ENCODE results near the gene SDF4. TPM values are rescaled to one million over a fixed set of nuclear protein-coding genes. Genes with fewer than 3 reads are reported as not detected.

Gene SDF4
- total RNA-seq, 2 donors from 2014 or later: 120 to 128 TPM

DNA sequence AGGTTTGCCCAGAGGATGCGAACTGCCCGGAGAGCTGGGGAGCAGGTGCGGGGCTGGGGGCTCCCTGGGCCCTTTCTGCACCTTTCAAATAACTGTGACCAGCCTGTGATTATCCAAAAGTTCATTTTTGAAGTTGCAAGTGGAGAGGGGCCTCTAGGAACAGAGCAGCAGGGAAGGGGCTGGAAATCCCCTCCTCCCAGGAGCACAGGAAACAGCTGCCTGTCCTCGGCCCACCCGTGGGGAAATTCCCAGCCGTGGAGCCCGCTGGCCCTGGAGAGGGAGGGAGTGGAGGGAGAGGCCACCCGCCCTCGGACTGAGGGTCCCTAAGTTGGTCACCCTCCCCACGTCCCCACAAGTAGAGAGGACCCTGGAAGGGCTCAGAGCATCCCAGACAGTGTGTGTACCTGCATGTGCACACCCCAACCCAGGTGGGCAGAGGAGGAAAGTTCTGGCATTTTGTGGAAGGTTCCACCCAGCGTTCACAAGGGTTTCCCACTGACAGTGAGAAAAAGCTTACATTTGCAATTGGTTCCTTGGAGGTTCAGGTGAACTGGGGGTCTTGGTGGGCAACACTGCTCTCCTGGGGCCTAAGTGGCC, 16.6 kb downstream of the SDF4 start:
- Histone ChIP-seq H3K9me3 (no peaks in the 10 kb centered on the region), H3K4me1 (peaks cover 0 to 32% of the 10 kb centered on the region in 2 donors), H3K27me3 (no peaks in the 10 kb centered on the region), H3K36me3 (peaks cover 33% of the 10 kb centered on the region), H3K4me3 (no peak overlapping the region), H3K27ac (no peak overlapping the region)
- no peak for DNase-seq (ENCODE audit: low spot score)
- TF ChIP-seq, protein P1, sequence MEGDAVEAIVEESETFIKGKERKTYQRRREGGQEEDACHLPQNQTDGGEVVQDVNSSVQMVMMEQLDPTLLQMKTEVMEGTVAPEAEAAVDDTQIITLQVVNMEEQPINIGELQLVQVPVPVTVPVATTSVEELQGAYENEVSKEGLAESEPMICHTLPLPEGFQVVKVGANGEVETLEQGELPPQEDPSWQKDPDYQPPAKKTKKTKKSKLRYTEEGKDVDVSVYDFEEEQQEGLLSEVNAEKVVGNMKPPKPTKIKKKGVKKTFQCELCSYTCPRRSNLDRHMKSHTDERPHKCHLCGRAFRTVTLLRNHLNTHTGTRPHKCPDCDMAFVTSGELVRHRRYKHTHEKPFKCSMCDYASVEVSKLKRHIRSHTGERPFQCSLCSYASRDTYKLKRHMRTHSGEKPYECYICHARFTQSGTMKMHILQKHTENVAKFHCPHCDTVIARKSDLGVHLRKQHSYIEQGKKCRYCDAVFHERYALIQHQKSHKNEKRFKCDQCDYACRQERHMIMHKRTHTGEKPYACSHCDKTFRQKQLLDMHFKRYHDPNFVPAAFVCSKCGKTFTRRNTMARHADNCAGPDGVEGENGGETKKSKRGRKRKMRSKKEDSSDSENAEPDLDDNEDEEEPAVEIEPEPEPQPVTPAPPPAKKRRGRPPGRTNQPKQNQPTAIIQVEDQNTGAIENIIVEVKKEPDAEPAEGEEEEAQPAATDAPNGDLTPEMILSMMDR (IDR thresholded peaks at IDR 0.05): no peak

DNA sequence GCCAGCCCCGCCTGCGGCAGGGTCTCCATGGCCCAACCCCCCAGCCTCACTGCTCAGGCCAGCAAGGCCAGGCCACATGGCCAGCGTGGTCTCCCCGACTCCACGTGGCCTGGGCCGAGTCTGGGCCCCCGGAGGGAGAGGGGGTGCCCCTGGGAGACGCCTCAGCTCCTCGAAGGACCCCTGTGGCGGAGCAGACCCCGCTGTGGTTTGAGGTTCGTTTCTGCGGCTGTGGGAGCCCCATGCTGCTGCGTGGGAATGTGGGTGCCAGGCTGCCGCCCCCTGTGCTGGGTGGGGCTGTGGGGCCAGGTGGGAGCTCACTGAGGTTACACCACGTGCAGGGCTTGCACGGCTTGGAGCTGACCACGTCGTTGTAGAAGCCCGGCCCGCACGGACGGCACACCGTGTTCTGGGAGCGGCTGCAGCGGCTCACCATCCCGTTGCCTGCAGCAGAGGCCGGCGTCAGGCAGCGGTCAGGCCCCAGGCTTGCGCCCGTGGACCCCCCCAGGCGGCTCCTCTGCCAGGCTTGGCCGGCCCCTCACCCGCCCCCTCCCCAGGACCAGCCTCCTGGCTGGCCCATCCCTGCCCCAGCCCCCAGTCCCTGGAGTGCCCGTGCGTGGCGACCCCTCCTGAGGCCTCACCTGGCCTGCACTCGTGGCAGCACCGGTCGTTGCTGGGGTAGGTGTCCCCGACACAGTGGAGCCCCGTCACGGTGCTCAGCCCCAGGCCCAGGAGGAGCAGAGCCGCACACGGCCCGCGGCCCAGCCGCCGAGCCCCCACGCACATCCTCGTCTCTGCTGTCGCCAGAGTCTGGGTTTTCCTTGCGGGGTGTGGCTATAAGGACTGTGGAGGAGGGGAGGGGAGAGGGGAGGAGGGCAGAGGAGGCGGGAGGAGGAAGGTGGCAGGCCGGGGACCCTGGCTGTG, 18.2 kb downstream of the SDF4 start, which contains the start of gene TNFRSF4:
Gene TNFRSF4, minus strand, starts transcription at position 809 of the 921 bp plus-strand sequence. Its CDS starts 26 bp downstream, at position 783.
- Histone ChIP-seq H3K36me3 (peaks cover 25% of the 10 kb centered on the region), H3K27me3 (no peaks in the 10 kb centered on the region), H3K4me1 (peaks cover 0 to 34% of the 10 kb centered on the region in 2 donors), H3K27ac (no peak within 1 kb of the TSS), H3K4me3 (peak within 1 kb of the TSS in 1 of 2 donors; percentile 36), H3K9me3 (no peaks in the 10 kb centered on the region)
- no peak for DNase-seq (ENCODE audit: low spot score)
- TF ChIP-seq, protein P1 (IDR thresholded peaks at IDR 0.05): no peak

DNA sequence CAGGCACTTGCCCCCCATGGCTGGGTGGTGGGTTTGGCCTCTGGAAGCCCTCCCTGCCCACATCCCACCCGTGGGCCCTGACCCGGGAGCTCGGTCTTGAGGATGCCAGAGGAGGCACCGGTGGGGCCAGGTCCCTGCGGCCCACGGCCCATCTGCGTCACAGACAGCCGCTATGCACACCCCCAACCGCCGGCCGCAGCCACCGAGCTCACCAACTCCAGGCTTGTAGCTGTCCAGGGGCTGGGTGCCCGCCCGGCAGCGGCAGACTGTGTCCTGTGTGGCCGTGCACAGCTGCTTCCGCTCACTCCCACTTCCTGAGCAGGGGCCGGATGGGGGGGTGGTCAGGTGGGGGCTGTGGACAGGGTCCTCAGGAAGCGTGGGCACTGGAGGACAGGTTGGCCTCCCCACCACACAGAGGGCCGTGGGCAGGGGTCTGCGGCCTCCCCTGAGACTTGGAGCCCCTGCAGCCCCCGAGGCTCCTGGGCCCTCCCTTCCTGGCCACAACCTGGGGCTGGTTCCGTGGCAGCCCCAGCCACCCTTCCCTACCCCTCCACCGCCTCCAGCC, 18.9 kb downstream of the SDF4 start:
- Histone ChIP-seq H3K27me3 (no peaks in the 10 kb centered on the region), H3K36me3 (peaks cover 17% of the 10 kb centered on the region), H3K4me1 (peaks cover 0 to 42% of the 10 kb centered on the region in 2 donors), H3K4me3 (peak overlapping the region in 1 of 2 donors; percentile 36), H3K27ac (no peak overlapping the region), H3K9me3 (no peaks in the 10 kb centered on the region)
- TF ChIP-seq, protein P1 (IDR thresholded peaks at IDR 0.05): no peak
- DNase-seq (ENCODE audit: low spot score): no peak

DNA sequence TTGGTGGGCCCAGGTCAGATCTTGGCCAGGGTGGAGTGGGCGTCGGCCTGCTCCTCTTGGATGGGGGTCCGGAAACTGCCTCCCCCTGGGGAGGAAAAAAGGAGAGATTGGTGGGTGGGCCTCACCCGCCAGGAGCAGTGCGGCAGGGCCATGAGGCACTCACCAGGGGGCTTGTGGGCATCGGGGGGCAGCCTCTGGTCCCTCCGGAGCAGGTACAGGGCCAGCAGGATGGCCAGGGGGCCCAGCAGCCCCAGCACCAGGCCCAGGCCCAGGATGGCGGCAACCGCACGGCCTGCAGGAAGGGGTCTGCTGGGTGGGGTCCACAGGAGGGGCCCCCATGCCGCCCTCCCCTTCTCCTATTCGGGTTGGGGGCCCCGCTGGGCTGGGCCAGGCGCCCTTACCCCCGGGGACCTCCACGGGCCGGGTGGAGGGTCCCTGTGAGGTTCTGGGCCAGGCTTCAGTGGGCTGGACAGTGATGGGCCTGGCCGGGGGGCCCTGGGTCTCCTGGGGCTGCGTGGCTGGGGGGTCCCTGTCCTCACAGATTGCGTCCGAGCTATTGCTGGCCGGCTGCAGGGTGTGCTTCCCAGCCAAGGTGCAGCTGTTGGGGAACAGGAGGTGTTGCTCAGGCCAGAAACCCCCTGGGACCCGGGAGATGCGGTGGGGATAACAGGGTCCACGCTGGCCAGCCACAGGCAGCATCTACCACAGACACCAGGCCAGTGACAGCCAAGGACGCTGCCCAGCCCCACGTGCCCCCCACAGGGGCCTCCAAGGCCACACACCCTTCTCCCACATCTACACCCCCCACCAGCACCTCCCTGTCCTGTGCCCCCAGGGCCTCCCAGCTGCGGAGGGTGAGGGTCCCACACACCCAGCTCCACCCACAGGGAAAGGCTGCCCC, 20.0 kb downstream of the SDF4 start:
- DNase-seq (ENCODE audit: low spot score): no peak
- H3K27me3 ChIP-seq: peaks cover 4 to 6% of the 10 kb centered on the region in 2 donors
- TF ChIP-seq, protein P1 (IDR thresholded peaks at IDR 0.05): no peak
- peak overlapping the region in 1 of 2 donors; percentile 36 for H3K4me3 ChIP-seq
- H3K4me1 ChIP-seq: peaks cover 0 to 43% of the 10 kb centered on the region in 2 donors
- no peak overlapping the region for H3K27ac ChIP-seq
- peaks cover 9% of the 10 kb centered on the region for H3K36me3 ChIP-seq
- H3K9me3 ChIP-seq: no peaks in the 10 kb centered on the region
